ENCODE data around the gene DEAF1.
"Not testable (repeated sequence)": the region's sequence is repeated elsewhere in the genome, so short reads cannot be mapped to it uniquely, and the experiment has no call there.

The DEAF1 gene

GRCh38 chr11:686451-687243 lies 8.4 kb downstream of the DEAF1 start:
- DNase-seq (ENCODE audit: extremely low read depth in 1 of 2, low read depth in 1 of 2) = no peak

DNA sequence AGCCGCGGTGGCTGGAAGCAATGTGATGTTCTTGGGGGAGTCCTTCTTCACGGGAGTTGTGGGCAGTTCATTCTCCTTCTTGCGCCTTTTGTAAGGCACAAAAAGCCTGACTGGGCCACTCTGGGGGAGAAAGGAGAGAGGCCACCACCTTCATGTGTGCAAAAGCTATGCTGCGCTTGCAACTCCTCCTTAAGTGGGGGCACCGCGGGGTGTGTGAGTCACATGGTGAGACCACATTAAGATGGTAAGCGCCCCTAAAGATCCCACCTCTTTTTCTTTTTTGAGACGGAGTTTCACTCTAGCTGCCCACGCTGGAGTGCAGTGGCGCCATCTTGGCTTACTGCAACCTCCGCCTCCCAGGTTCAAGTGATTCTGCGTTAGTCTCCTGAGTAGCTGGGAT lies 14.1 kb downstream of the DEAF1 start:
- DNase-seq (ENCODE audit: extremely low read depth in 1 of 2, low read depth in 1 of 2) = no peak

DNA sequence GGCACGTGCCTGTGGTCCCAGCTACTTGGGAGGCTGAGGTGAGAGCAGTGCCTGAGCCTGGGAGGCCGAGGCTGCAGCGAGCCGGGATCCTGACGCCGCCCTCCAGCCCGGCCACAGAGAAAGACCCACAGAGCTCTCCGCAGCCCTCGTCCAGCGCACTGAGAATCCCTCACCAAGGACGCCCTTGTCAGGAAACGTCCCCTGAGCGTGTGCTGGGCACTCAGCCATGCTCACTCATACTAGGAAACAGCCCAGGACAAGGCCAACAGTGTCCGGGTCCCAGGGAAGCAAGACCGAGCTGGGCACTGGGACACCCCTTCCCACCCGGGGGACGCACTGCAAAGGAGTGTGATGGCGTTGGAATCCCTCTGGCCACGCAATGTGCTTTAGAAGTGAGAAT lies 14.5 kb downstream of the DEAF1 start:
- no peak for DNase-seq (ENCODE audit: extremely low read depth in 1 of 2, low read depth in 1 of 2)

DNA sequence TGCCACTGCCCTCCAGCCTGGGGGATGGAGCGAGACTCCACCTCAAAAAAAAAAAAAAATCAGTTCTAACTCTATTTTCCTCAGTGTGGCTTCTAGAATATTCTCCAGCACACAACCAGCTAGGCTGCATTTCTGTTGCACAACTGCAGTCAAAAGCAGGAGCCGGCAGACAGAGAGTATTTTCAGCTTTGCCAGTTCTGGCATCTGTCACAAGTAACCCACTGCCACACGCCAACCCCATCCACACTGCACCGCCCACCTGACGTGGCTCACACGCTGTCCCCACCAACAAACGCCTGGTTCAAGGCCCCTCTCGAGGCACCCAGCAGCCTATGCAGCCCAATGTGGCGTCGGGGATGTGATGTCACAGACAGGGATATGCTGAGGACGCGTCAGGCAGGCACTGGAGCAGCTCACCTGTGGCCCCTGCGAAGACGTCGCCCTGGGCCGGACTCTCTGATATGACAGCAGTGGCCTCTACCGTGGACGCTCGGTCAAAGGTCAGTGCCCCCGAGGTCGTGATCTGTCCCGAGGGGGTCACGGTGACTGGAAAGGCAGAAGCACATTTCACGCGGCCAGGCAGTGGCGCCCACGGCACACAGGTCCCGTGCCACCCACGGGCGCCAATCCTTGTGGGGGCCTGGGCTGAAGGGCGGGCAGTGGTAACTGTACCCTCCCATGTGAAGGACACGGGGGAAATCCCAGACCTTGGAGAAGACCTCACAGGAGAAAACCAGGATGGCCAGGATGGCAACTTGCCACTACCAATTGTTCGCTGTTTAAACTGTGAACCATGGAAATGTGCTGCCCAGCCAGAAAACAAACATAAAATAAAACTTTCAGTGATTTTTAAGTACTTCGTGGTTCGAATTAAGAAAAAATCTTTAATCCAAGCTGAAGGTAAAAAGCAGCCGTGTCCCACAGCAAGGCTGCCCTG lies 15.5 kb downstream of the DEAF1 start:
- no peak for DNase-seq (ENCODE audit: extremely low read depth in 1 of 2, low read depth in 1 of 2)

DNA sequence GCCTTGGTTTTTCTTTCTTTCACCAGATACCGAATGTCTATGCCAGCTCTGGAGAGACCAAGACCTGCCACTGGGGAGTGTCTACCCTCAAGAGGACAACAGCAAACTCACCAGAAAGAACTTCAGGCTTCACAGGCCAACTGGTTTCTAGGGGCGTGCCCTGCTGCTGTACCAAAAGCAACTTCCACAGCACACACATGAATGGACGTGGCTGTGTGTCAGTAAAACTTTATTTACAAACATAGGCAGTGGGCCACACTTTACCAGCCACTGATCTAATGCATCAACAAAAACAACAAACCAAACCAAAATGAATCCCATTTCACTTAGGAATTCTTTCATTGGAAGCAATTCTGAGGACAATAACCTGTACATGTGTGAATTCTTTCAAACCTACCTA lies 16.7 kb downstream of the DEAF1 start:
- DNase-seq (ENCODE audit: extremely low read depth in 1 of 2, low read depth in 1 of 2) = no peak

GRCh38 chr11:674406-674805 lies 20.6 kb downstream of the DEAF1 start:
- no peak for DNase-seq (ENCODE audit: extremely low read depth in 1 of 2, low read depth in 1 of 2)

- no peak for DNase-seq (ENCODE audit: extremely low read depth in 1 of 2, low read depth in 1 of 2)
Measured at GRCh38 chr11:673866-674265, 21.2 kb downstream of the DEAF1 start.

DNA sequence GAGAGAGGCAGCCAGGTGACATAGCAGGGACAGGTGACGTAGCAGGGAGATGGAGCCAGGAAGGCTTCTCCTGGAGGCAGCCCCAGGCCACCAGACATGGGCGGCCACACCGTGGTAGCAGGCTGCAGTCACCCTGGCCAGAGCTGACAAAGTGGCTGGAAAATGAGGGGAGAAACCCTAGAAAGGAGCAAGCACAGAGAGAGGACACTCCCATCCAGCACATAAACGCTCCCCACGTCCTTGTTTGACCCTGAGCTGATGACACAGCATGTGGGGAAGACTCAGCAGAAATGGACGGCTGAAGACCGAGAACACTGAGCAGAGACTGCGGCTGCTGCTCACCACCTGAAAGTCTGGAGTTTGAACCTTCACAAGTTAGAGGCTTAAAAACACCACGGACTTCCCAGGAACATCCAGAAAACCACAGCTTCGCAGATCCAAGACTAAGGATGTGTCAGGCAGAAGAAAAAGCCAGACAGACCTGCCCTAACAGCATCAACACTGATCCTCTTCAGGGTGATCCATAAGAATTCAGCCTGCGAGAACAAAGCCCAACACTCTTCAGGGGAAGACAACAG lies 29.2 kb downstream of the DEAF1 start:
- no peak for DNase-seq (ENCODE audit: extremely low read depth in 1 of 2, low read depth in 1 of 2)

DNA sequence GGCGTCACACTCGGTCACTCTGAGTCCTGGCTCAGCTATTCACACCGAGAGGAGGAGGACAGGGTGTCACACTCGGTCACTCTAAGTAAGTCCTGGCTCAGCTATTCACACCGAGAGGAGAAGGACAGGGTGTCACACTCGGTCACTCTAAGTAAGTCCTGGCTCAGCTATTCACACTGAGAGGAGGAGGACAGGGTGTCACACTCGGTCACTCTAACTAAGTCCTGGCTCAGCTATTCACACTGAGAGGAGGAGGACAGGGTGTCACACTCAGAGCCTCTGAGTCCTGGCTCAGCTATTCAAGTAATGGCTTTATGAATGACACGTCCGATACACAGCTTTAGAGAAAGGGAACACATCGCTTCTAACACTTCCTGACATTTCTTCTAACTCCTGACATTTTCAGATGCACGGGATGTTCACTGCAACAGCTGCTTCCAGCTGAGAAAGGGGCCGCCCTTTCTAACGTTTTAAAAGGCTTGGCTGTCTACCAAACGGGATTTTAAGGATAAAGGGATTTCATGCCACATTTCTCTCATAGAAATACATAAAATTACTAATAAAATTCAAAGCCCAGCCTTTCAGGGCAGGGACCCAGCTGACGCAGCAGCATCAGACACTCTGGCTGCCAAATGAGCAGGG lies 29.8 kb downstream of the DEAF1 start:
- DNase-seq (ENCODE audit: extremely low read depth in 1 of 2, low read depth in 1 of 2) = no peak

DNA sequence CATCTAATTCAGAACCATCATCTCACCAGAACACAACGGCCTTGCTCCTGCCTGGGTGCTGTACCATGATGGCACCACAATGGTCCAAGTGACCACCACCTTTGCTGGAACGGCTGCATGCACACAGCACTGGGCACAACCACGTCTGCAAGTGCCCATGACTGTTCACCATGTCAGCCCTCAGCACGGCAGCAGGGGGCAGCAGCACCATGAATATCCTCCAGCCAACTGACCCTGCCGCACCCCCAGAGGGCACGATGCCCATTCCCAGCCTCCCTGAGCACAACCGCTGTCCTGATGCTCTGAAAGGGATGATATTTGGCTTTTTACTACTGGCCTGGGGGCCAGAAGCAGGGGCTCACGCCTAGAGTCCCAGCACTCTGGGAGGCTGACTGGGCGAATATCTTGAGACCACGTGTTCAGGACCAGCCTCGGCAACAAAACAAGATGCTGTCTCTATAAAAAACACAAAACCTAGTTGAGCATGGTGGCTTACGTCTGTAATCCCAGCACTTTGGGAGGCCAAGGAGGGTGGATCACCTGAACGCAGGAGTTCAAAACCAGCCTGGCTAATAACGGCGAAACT lies 32.2 kb downstream of the DEAF1 start:
- peak in 1 of 2 donors; percentile 16 for DNase-seq (ENCODE audit: extremely low read depth in 1 of 2, low read depth in 1 of 2)

GRCh38 chr11:660681-661444 lies 34.2 kb downstream of the DEAF1 start:
- DNase-seq (ENCODE audit: extremely low read depth in 1 of 2, low read depth in 1 of 2) = no peak

DNA sequence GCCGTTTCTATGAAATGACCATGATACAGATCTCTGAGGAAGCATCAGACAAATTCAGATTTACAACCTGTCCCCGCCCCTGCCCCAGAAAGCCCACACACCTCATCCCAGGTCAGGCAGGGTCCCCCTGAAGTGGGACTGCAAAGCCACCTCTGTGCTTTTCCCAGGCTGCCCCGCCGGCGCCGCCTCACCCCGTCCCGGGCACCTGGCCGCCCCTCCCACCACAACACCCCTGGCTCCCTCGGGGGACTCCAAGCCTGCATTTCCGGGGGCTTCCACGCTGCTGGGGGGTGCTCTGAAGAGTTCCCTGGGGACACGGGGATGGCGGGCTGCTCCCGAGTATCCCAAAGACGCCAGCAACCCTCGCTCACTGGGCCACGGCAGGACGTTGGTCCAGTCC lies 34.7 kb downstream of the DEAF1 start:
- DNase-seq (ENCODE audit: extremely low read depth in 1 of 2, low read depth in 1 of 2) = no peak

DNA sequence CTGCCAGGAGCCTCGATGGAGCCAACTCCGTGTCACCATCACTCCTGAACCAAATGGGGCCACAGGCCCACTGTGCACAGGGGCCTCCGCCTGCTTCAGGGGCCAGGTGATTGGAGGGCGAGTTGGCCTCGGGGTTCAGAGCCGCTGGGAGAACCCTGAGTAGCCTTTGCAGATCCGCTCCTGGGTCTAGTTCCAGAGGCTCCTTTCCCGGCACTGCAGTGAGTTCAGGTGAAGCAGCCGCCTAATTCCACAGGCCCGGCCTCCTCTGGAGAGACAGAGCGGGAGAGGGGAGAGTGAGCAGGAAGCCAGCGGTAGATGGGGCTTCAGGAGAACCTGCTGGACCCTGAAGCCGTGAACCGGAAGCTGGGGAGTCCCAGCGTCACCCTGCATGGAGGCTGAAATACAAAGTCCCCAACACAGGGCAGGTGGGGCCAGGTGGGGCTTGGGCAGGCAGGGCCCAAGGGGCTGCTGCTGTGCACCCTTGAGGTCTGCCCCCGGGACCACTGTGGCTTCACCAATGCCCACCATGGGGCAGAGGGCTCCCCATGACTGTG lies 35.4 kb downstream of the DEAF1 start:
- no peak for DNase-seq (ENCODE audit: extremely low read depth in 1 of 2, low read depth in 1 of 2)

- DNase-seq (ENCODE audit: extremely low read depth in 1 of 2, low read depth in 1 of 2) = no peak
Measured at GRCh38 chr11:657691-658126, 37.3 kb downstream of the DEAF1 start.

DNA sequence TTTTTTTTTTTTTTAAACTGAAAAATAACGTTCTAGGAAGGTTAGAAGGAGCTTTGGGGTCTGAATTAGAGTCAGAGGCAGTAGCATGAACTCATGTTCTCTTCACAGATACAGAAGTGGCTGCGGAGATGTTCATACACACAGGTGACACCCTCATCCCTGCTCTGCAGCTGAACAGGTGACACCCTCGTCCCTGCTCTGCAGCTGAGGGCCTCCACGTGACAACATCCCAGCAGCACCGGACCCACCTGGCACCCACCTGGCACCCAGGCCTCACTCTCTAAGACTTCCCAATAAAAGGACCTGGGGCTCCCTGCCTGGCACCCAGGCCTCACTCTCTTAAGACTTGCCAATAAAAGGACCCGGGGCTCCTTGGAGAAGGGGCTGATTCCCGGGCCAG lies 38.2 kb downstream of the DEAF1 start:
- no peak for DNase-seq (ENCODE audit: extremely low read depth in 1 of 2, low read depth in 1 of 2)

DNA sequence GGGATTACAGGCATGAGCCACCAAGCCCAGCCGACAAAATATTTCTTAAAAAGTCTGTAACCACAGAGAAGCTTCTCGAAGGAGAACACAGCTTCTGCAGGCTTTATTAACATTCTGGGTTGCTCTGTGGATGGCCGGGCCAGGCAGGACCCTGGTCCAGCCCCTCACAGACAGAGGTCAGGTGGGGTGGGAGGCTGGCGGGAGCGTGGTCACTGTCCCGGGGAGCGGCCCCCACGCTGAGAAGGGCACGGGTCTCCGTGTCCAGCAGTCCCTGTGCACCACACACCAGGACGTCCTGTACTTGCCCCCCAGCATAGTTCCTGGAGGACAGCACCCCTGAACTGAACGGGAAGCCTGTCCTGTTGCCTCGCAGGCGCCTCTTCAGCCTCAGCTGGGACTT lies 38.6 kb downstream of the DEAF1 start:
- no peak for DNase-seq (ENCODE audit: extremely low read depth in 1 of 2, low read depth in 1 of 2)

- no peak for DNase-seq (ENCODE audit: extremely low read depth in 1 of 2, low read depth in 1 of 2)
Measured at GRCh38 chr11:655036-655726, 39.8 kb downstream of the DEAF1 start.

DNA sequence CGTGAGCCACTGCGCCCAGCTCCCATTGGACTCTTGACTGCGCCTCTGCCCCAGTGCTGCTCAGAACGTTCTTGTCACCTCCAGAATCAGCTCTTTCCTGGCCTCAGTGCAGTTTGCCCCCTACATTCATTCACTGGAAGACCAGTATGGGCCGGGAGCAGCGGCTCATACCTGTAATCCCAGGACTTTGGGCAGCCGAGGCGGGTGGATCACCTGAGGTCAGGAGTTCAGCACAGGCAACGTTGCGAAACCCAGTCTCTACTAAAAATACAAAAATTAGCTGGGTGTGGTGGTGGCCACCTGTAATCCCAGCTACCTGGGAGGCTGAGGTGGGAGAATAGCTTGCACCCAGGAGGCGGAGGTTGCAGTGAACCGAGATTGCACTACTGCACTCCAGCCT lies 40.6 kb downstream of the DEAF1 start:
- not testable (repeated sequence) for DNase-seq (ENCODE audit: extremely low read depth in 1 of 2, low read depth in 1 of 2)

GRCh38 chr11:653837-654236 lies 41.2 kb downstream of the DEAF1 start:
- no peak for DNase-seq (ENCODE audit: extremely low read depth in 1 of 2, low read depth in 1 of 2)
